Cardiac muscle cell (in vitro differentiated cells and primary cell): ENCODE data around the gene FCER1G. TPM values are rescaled to one million over a fixed set of nuclear protein-coding genes. Genes with fewer than 3 reads are reported as not detected.

Experiments
- DNase-seq, 2 donors: peaks; one replicate each; pipeline versions ENCODE4 v3.0.0 to v3.0.0-alpha.2; 2010 to 2017; ENCODE audit warnings: low read depth in 1 of 2, low spot score in 1 of 2
- H3K27ac ChIP-seq: fragments of 200-600 bp; sonication (generic); 2 replicates; pipeline ENCODE4 v1.5.1; 2016
- H3K27me3 ChIP-seq: fragments of 200-600 bp; sonication (generic); 2 replicates; pipeline ENCODE4 v1.6.0; 2016; ENCODE audit warnings: control low read depth
- H3K36me3 ChIP-seq: fragments of 200-600 bp; sonication (generic); 2 replicates; pipeline ENCODE4 v1.5.1; 2016; ENCODE audit warnings: control low read depth
- H3K4me1 ChIP-seq: fragments of 200-600 bp; sonication (generic); 2 replicates; pipeline ENCODE4 v1.8.1; 2017; ENCODE audit warnings: low read depth, mild to moderate bottlenecking, mixed run types
- H3K4me3 ChIP-seq: fragments of 200-600 bp; sonication (generic); 2 replicates; pipeline ENCODE4 v1.5.1; 2016; ENCODE audit warnings: mild to moderate bottlenecking
- H3K9me3 ChIP-seq: fragments of 200-600 bp; sonication (generic); 2 replicates; pipeline ENCODE4 v1.5.1; 2017; ENCODE audit warnings: low read depth, mild to moderate bottlenecking, control low read depth
- polyA plus RNA-seq: library from polyadenylated mRNA; unstranded; fragments of >200 nt; fragmentation: Nextera tagmentation; extraction: Ambion mirVana; gene quantifications from 2 replicates; pipeline ENCODE4 v1.2.1, GENCODE V29; 2016
- total RNA-seq: library from RNA; depleted of rRNA; stranded (reverse); fragments of >200 nt; gene quantifications from 2 replicates; pipeline ENCODE4 v1.2.3, GENCODE V29; 2016
- TF ChIP-seq, protein P1 (sequence below): IDR thresholded peaks from 2 replicates; pipeline ENCODE4 v1.5.1; 2012; ENCODE audit warnings: low read depth, mild to moderate bottlenecking, low read length

The FCER1G gene
- total and polyA plus RNA-seq, 2 experiments from 2014 or later, result 0.50 TPM; not detected in 1

DNA sequence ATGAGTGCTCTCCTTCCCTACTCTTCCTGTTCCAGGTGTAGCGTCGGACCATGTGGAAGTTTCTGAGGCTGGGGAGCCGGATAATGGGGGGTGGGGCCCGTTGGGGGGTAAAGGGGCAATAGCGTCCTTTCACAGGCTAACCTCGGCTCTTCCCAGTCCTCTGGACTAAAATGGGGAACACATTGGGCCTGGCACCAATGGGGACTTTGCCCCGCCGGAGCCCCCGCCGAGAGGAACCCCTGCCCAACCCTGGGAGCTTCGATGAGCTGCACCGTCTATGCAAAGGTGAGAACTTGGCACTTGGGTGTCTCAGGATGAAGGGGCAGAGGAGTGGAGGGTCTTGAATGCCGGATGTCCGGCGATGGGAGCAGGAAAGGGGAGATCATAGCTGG lies 11.2 kb downstream of the FCER1G start:
- Histone ChIP-seq H3K9me3 (no peaks in the 10 kb centered on the region), H3K36me3 (no peaks in the 10 kb centered on the region), H3K27ac (no peak overlapping the region), H3K4me3 (peak overlapping the region; percentile 86), H3K27me3 (no peaks in the 10 kb centered on the region), H3K4me1 (peaks cover 8% of the 10 kb centered on the region)
- DNase-seq, result no peak
- TF ChIP-seq, protein P1, sequence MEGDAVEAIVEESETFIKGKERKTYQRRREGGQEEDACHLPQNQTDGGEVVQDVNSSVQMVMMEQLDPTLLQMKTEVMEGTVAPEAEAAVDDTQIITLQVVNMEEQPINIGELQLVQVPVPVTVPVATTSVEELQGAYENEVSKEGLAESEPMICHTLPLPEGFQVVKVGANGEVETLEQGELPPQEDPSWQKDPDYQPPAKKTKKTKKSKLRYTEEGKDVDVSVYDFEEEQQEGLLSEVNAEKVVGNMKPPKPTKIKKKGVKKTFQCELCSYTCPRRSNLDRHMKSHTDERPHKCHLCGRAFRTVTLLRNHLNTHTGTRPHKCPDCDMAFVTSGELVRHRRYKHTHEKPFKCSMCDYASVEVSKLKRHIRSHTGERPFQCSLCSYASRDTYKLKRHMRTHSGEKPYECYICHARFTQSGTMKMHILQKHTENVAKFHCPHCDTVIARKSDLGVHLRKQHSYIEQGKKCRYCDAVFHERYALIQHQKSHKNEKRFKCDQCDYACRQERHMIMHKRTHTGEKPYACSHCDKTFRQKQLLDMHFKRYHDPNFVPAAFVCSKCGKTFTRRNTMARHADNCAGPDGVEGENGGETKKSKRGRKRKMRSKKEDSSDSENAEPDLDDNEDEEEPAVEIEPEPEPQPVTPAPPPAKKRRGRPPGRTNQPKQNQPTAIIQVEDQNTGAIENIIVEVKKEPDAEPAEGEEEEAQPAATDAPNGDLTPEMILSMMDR, result no peak

DNA sequence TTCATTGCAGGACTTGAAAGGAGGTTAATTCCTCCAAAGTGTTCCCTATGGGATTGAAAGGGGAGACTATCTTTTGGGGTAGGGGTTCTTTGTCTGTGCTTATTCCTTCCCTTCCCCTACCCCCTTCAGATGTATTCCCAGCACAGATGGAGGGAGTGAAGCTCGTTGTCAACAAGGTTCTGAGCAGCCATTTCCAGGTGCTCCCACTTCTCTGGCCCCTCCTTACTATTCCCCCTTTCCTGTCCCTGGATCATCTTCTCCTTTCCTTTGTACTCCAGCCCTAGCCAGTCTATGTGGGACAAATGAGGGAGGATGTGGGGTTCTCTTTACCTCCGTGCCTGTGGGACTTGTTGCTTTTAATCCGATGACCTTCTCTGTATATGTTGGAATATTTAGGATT lies 11.7 kb downstream of the FCER1G start:
- Histone ChIP-seq H3K9me3 (no peaks in the 10 kb centered on the region), H3K27ac (no peak overlapping the region), H3K27me3 (no peaks in the 10 kb centered on the region), H3K4me3 (peak overlapping the region; percentile 86), H3K36me3 (no peaks in the 10 kb centered on the region), H3K4me1 (peaks cover 8% of the 10 kb centered on the region)
- TF ChIP-seq, protein P1, result no peak
- no peak for DNase-seq

DNA sequence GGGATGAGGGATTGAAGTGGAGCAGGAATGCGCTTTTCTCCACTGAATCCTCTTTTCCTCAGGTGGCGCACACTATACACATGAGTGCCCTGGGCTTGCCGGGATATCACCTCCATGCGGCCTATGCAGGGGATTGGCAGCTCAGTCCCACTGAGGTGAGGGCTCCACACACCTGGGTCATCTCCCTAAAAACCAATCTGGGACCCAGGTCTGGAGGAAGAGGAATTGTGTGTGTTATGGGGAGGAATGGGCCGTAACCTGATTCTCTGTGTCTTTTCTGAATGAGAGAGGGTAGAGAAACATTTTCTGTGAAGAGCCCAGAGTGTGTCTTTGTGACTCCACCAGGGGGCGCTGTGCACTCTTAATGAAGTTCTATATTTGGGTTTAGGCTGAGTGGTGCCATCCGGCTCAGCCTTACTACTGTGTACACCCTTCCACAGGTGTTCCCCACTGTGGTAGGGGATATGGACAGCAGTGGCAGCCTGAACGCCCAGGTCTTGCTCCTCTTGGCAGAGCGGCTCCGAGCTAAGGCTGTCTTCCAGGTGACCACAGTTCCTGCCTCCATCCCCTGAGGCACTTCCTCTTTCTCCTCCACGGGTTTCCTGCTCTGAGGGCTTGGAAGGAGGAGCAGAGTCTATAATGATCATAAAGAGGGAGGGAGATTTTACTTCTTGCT lies 12.2 kb downstream of the FCER1G start:
- H3K27ac ChIP-seq, result no peak overlapping the region
- H3K4me3 ChIP-seq, result no peak overlapping the region
- H3K4me1 ChIP-seq, result peaks cover 13% of the 10 kb centered on the region
- H3K27me3 ChIP-seq, result no peaks in the 10 kb centered on the region
- DNase-seq, result peak; percentile 83 to 92
- TF ChIP-seq, protein P1, result peak; percentile 77
- no peaks in the 10 kb centered on the region for H3K9me3 ChIP-seq
- no peaks in the 10 kb centered on the region for H3K36me3 ChIP-seq

DNA sequence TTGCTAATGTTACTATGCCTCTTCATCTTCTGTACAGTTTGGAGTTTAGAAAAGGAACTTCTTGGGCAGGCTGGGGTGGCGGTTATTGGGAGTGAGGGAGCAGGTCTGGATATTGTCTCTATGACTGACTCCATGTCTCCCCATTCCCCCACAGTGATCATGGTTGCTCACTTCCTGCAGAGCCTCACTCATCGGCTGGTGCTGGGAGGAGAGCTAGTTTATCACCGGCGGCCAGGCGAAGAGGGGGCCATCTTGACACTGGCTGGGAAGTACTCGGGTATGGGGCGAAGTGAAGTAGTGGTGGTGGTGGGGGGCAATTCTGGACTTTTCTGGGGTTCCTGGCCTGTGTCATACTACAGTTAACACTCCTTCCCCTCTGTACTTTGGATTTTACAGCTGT lies 12.9 kb downstream of the FCER1G start:
- TF ChIP-seq, protein P1, result no peak
- H3K27me3 ChIP-seq, result no peaks in the 10 kb centered on the region

DNA sequence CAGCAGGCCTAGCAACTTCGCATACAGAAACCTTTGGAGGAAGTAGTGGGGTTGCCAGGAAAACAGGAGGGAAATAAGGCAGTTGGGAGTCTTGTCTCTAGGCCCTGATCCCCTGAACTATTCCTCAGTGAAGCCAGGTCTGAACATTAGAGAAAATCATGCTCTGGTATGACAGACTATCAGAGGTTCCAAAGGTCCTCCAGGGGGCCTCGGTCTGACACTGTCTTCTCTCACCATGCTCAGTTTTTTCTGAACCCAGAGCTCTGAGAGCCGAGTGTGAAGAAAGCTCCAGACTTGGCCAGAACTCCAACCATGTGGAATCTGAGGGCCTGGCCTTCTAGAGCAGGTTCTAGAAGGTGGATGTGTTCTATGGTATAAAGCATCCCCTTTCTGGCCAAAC lies 14.8 kb downstream of the FCER1G start:
- Histone ChIP-seq H3K9me3 (no peaks in the 10 kb centered on the region), H3K4me3 (no peak overlapping the region), H3K27me3 (no peaks in the 10 kb centered on the region), H3K27ac (no peak overlapping the region), H3K36me3 (no peaks in the 10 kb centered on the region), H3K4me1 (peaks cover 15% of the 10 kb centered on the region)
- TF ChIP-seq, protein P1, result no peak
- DNase-seq, result peak in 1 of 2 donors; percentile 38

More for the DNA sequence above, 12.9 kb downstream of the FCER1G start:
- Histone ChIP-seq H3K4me3 (no peak overlapping the region), H3K9me3 (no peaks in the 10 kb centered on the region), H3K4me1 (peaks cover 15% of the 10 kb centered on the region), H3K36me3 (no peaks in the 10 kb centered on the region), H3K27ac (no peak overlapping the region)
- DNase-seq, result no peak

DNA sequence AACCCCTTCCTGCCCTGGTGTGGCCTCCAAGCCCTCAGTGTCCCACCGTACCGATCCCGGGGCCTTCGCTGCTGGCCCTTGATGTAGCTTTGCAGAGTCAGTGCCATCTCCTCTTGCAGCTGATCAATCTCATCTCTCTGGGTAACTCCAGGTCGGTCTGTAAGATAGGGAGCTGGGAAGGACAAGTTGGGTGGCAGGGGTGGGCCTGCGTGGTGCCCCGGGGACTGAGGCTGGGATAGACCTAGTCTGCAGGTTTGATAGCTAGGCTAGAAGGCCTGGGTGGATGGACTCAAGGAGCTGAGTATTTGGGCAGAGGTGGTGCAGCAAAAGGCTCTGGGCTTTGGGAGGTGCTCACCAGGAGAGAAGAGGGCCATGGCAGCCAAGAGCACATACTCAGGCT lies 15.7 kb downstream of the FCER1G start:
- Histone ChIP-seq H3K4me3 (no peak overlapping the region), H3K27me3 (no peaks in the 10 kb centered on the region), H3K27ac (no peak overlapping the region), H3K9me3 (no peaks in the 10 kb centered on the region), H3K4me1 (peaks cover 11% of the 10 kb centered on the region), H3K36me3 (no peaks in the 10 kb centered on the region)
- DNase-seq, result no peak
- TF ChIP-seq, protein P1, result no peak
